Peyer's patch (tissue), 4 donors: Measurements from ENCODE around the gene MALSU1. TPM values are rescaled to one million over a fixed set of nuclear protein-coding genes. Genes with fewer than 3 reads are reported as not detected.

Experiments
- DNase-seq, 3 donors: peaks; one replicate each; pipeline ENCODE4 v3.0.0-alpha.2; 2017 to 2019
- H3K27ac ChIP-seq, 4 donors: fragments of 200-600 bp; sonication (generic); one replicate each; pipeline ENCODE4 v1.5.1; 2016 to 2019
- H3K27me3 ChIP-seq, 2 donors: fragments of 200-600 bp; sonication (generic); one replicate each; pipeline ENCODE4 v1.5.1; 2019
- H3K36me3 ChIP-seq, 3 donors: fragments of 200-600 bp; sonication (generic); one replicate each; pipeline ENCODE4 v1.5.1; 2016 to 2019
- H3K4me1 ChIP-seq, 4 donors: fragments of 200-600 bp; sonication (generic); one replicate each; pipeline ENCODE4 v1.5.1; 2016 to 2019
- H3K4me3 ChIP-seq, 4 donors: fragments of 200-600 bp; sonication (generic); 1 replicate in 3 of 4; 2 replicates in 1 of 4; pipeline ENCODE4 v1.5.1; 2016 to 2019; ENCODE audit warnings: mild to moderate bottlenecking in 1 of 4
- H3K9me3 ChIP-seq, 4 donors: fragments of 200-600 bp; sonication (generic); one replicate each; pipeline ENCODE4 v1.5.1; 2016 to 2019; ENCODE audit warnings: mild to moderate bottlenecking in 1 of 4
- POLR2A ChIP-seq, 2 donors: fragments of 450-650 bp; IDR thresholded peaks; one replicate each; pipeline ENCODE4 v1.5.1; 2017; ENCODE audit warnings: antibody characterized with exemption in 2 of 2, mild to moderate bottlenecking in 2 of 2, moderate library complexity in 2 of 2
- total RNA-seq, 4 donors: library from RNA; depleted of rRNA; stranded (reverse); fragments of >200 nt; gene quantifications; one replicate each; pipeline ENCODE4 v1.1.0, GENCODE V29; 2016
- TF ChIP-seq, protein P1 (sequence below), 6 experiments: fragments of 450-650 bp in 4 of 6; fragments of 200-600 bp in 2 of 6; sonication (generic) in 1 of 6; IDR thresholded peaks; one replicate each; pipeline ENCODE4 v1.5.1; 2017 to 2019; ENCODE audit warnings: antibody characterized with exemption in 6 of 6, mild to moderate bottlenecking in 3 of 6, moderate library complexity in 1 of 6

MALSU1 gene
- total RNA-seq, 4 donors from 2014 or later, result 15.7 to 40.5 (median 31.3) TPM

DNA sequence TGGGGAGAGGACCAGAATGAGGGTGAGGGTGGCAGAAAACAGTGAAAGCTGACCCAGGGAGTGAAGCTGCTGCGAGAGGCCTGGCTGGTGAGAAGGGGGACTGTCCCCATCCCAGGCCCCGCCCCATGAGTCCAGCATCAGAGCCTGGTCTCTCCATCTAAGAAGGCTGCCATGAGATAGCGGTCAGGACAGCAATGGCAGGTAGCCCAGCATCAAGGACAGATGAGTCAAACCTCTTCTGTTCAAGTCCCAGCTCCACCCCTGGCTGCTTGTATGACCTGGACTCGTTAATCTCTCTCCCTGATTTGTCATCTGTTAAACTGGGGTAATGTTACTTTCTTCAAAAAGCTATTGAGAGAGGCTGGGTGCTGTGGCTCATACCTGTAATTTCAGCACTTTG, 30.4 kb upstream of the MALSU1 start:
- no peak for DNase-seq
- Histone ChIP-seq H3K27me3 (no peaks in the 10 kb centered on the region), H3K27ac (no peak overlapping the region), H3K9me3 (no peaks in the 10 kb centered on the region), H3K36me3 (peaks cover 0 to 6% (median 0%) of the 10 kb centered on the region in 3 donors), H3K4me1 (no peaks in the 10 kb centered on the region), H3K4me3 (no peak overlapping the region)
- TF ChIP-seq, protein P1, sequence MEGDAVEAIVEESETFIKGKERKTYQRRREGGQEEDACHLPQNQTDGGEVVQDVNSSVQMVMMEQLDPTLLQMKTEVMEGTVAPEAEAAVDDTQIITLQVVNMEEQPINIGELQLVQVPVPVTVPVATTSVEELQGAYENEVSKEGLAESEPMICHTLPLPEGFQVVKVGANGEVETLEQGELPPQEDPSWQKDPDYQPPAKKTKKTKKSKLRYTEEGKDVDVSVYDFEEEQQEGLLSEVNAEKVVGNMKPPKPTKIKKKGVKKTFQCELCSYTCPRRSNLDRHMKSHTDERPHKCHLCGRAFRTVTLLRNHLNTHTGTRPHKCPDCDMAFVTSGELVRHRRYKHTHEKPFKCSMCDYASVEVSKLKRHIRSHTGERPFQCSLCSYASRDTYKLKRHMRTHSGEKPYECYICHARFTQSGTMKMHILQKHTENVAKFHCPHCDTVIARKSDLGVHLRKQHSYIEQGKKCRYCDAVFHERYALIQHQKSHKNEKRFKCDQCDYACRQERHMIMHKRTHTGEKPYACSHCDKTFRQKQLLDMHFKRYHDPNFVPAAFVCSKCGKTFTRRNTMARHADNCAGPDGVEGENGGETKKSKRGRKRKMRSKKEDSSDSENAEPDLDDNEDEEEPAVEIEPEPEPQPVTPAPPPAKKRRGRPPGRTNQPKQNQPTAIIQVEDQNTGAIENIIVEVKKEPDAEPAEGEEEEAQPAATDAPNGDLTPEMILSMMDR (IDR thresholded peaks at IDR 0.05), result no peak
- no peak for TF ChIP-seq POLR2A (IDR thresholded peaks at IDR 0.05)

DNA sequence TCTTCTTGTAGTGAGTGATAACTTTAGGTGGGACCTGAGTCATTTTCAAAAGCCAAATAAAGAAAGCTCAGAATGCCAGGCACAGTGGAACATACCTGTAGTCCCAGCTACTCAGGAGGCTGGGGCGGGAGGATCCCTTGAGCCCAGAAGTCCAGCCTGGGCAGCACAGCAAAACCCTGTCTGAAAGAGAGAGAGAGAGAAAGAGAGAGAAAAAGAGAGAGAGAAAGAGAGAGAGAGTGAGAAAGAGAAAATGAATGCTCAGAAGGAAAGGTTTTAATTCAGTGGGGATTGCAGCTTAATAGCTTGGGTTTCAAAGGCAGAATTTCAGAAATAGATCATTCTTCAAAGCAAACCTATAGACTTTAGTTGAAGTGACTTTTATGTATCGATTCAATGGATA, 26.9 kb upstream of the MALSU1 start:
- H3K9me3 ChIP-seq, result no peaks in the 10 kb centered on the region
- H3K4me1 ChIP-seq, result no peaks in the 10 kb centered on the region
- H3K4me3 ChIP-seq, result no peak overlapping the region
- H3K27me3 ChIP-seq, result no peaks in the 10 kb centered on the region
- no peaks in the 10 kb centered on the region for H3K36me3 ChIP-seq
- no peak overlapping the region for H3K27ac ChIP-seq
- TF ChIP-seq, protein P1 (IDR thresholded peaks at IDR 0.05), result no peak
- TF ChIP-seq POLR2A (IDR thresholded peaks at IDR 0.05), result no peak
- DNase-seq, result no peak

GRCh38 chr7:23273141-23273599, 26.0 kb upstream of the MALSU1 start:
- H3K27ac ChIP-seq, result peak overlapping the region in 1 of 4 donors; percentile 25
- TF ChIP-seq POLR2A (IDR thresholded peaks at IDR 0.05), result no peak
- TF ChIP-seq, protein P1 (IDR thresholded peaks at IDR 0.05), result peak; percentile 27 to 89 (median 80)
- no peaks in the 10 kb centered on the region for H3K9me3 ChIP-seq
- H3K27me3 ChIP-seq, result no peaks in the 10 kb centered on the region
- peak; percentile 94 to 98 (median 95) for DNase-seq
- H3K4me3 ChIP-seq, result peak overlapping the region in 1 of 4 donors; percentile 15
- H3K36me3 ChIP-seq, result no peaks in the 10 kb centered on the region
- no peaks in the 10 kb centered on the region for H3K4me1 ChIP-seq

DNA sequence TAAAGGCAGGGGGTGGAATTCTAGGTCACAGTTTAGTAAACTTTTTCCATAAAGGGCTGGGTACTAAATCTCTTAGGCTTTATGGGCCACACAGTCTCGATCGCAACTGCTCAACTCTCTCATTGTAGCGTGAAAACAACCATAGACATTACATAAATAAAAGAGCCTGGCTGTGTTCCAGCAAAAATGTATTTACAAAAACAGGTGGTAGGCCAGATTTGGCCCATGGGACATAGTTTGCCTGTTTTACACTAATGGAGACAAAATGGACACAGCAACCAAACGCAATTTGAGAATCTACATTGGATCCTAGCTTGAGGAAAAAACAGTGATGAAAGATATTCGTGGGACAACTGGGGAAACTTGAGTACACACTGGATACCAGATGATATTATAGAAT, 23.2 kb upstream of the MALSU1 start:
- TF ChIP-seq POLR2A (IDR thresholded peaks at IDR 0.05), result no peak
- TF ChIP-seq, protein P1 (IDR thresholded peaks at IDR 0.05), result no peak
- Histone ChIP-seq H3K4me1 (no peaks in the 10 kb centered on the region), H3K4me3 (no peak overlapping the region)

DNA sequence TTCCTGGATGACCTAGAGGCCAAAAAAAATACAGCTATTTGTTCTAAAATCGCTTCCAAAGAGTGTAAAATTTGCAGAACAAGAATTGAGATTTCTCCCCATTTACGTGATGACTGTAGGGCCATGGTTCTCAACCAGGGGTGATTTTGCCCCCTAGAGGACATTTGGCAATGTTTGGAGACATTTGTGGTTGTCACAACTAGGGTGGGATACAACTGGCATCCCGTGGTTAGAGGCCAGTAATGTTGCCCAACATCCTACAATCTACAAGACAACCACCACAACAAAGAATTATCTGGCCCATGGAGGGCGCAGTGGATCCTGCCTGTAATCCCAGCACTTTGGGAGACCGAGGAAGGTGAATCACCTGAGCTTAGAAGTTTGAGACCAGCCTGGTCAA, 22.8 kb upstream of the MALSU1 start:
- H3K4me1 ChIP-seq, result no peaks in the 10 kb centered on the region
- H3K9me3 ChIP-seq, result no peaks in the 10 kb centered on the region
- H3K36me3 ChIP-seq, result no peaks in the 10 kb centered on the region
- H3K27me3 ChIP-seq, result no peaks in the 10 kb centered on the region
- no peak for DNase-seq
- no peak overlapping the region for H3K27ac ChIP-seq
- TF ChIP-seq, protein P1 (IDR thresholded peaks at IDR 0.05), result no peak
- no peak overlapping the region for H3K4me3 ChIP-seq

More for the DNA sequence above, 23.2 kb upstream of the MALSU1 start:
- Histone ChIP-seq H3K27ac (no peak overlapping the region), H3K27me3 (no peaks in the 10 kb centered on the region), H3K9me3 (no peaks in the 10 kb centered on the region), H3K36me3 (no peaks in the 10 kb centered on the region)
- no peak for DNase-seq

- H3K4me1 ChIP-seq, result no peaks in the 10 kb centered on the region
- no peaks in the 10 kb centered on the region for H3K36me3 ChIP-seq
- no peak overlapping the region for H3K27ac ChIP-seq
- H3K4me3 ChIP-seq, result no peak overlapping the region
- no peak for DNase-seq
- H3K27me3 ChIP-seq, result no peaks in the 10 kb centered on the region
- TF ChIP-seq, protein P1 (IDR thresholded peaks at IDR 0.05), result no peak
- no peak for TF ChIP-seq POLR2A (IDR thresholded peaks at IDR 0.05)
- no peaks in the 10 kb centered on the region for H3K9me3 ChIP-seq
Observed at GRCh38 chr7:23276947-23277346, 22.2 kb upstream of the MALSU1 start.
